GM21423 (cell line): ENCODE data around the gene OR6N2.

ENCODE experiments used
- ATAC-seq: cut with Tn5 transposase; IDR thresholded peaks from one replicate; pipeline ENCODE4 v1.9.1; 2021; ENCODE audit warnings: mild to moderate bottlenecking, moderate library complexity; ENCODE audit not compliant: unreplicated experiment

Gene OR6N2, protein sequence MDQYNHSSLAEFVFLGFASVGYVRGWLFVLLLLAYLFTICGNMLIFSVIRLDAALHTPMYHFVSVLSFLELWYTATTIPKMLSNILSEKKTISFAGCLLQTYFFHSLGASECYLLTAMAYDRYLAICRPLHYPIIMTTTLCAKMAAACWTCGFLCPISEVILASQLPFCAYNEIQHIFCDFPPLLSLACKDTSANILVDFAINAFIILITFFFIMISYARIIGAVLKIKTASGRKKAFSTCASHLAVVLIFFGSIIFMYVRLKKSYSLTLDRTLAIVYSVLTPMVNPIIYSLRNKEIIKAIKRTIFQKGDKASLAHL

DNA sequence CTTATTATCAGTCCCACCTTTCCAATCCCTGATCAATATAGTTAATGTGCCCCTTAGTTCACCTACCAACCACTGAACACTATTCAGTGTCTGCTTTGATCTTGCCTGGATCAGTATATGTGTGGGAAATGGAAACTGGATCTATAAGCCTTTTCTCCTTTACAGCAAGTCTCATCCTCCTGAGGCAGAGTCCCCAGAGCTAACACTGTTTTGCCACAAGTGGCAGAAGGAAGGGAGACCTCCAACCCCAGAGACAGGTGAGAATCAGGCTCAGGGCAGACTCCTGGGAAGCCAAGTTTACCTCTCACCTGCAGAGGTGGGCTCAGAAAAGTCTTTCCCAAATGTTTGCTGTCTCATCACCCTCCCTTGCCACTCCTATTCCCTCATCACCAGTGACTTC is at the start of gene OR6N2:
TSS of gene OR6N2 (minus strand) at position 101 of the 400 bp plus-strand sequence. CDS start 3,569 bp downstream, outside the sequence.
- no peak for ATAC-seq

DNA sequence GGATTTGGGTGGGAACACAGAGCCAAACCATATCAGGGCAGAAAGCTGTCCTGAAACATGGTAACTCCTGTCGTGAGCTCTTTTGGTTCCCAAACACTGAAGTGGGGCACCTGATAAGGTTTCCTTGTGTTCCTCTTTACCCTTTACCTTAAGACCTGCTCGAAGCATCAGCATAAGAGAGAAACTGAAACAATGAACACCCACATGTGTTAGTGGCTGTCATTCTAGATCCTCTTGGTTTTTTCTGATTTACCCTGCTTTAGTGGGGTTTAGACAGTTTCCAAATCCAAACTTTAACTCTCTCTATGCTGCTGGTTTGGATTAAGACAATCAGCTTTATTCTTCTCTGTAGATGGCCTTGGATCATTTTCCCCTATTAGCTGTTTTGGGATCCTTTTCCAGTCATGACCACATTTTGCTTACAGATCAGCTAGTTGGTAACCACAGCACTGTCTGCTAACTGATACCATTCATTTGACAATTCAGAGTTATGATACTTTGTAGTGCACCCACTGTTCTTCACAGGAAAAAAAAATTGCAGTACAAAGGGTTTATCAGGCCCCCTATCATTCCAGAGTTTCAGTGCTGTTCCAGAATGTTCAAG is 49.2 kb upstream of the OR6N2 start:
- ATAC-seq, result peak; percentile 44

DNA sequence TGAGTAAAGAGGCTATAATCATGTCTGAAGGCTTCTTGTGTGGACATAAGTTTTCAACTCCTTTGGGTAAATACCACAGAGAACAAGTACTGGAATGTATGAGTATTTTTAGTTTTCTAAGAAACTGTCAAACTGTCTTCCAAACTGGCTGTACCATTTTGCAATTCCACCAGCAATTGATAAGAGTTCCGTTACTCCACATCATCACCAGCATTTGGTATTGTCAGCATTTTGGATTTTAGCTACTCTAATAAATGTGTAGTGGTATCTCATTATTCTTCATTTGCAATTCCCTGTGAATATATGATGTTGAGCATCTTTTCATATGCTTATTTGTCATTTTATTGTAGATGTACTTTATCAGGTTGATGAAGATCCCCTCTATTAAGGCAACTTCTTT is 40.7 kb upstream of the OR6N2 start:
- ATAC-seq, result no peak

DNA sequence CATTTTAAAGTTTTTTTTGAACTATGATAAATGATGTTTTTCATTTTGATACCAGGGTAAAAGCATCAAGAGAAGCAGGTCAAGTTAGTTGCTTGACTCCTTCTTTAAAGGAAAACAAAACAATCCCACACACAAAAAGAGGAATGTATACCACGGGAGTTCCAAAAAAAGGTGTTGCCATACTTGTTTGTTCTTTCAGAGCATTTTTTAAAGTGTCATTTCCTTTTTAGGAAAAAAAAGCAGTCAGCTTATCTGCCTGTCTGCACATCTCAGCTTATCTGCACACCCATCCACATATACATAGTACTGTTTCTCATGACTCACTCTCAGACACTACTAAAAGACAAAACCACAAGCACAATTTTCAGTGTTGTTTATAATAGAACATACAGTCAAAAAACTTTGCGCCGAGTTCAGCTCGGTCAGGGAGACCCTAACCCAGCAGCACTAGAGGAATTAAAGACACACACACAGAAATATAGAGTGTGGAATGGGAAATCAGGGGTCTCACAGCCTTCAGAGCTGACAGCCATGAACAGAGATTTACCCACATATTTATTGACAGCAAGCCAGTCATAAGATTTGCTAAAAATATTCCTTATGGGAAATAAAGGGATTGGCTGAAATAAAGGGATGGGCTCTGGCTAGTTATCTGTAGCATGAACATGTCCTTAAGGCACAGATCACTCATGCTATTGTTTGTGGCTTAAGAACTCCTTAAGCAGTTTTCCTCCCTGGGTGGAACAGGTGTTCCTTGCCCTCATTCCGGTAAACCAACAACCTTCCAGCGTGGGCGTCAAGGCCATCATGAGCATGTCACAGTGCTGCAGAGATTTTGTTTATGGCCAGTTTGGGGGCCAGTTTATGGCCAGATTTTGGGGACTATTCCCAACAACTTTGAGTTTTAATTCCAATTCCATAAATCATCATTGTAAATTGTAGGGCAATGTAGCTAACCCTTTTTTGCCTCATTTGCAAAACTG is 38.7 kb upstream of the OR6N2 start:
- peak; percentile 72 for ATAC-seq

DNA sequence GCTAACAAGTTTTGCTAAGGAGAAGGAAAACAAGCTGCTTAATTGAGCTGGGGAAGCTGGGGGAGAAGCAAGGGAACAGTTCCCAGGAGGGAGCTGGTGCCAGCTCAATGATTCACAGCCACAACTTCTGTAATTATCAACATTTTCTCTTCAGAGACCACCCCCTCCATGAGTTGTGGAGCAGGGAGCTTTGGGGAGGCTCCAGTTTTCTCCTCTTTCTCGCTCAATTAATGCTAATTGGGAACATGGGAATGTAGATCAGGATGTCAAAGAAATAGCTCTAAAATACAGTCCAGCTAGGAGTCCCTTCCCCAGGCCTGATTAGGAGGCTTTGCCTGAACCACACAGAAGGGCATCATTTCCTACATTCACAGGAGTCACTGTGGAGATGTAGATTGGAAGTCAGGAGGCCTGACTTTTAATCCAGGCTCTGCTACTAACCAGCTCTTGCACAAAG is 38.0 kb upstream of the OR6N2 start:
- no peak for ATAC-seq

DNA sequence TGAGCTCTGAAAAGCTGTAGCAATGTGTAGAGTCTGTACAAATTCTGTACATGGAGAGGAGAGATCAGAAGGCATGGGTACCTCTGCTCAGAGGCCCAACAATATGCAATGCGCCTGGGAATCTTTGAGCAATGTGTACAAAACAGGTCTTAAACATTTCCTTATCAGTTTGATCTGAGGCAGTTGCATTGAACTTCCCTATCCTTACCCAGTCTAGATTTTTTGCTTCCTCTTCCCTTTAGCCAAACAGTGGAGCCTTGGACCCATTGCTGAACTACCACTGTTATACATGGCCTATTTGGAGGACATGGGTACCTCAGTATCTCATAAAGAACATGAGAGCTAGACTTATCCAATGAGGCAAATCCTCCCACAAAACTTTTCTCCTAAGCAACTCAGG is 37.6 kb upstream of the OR6N2 start:
- no peak for ATAC-seq

DNA sequence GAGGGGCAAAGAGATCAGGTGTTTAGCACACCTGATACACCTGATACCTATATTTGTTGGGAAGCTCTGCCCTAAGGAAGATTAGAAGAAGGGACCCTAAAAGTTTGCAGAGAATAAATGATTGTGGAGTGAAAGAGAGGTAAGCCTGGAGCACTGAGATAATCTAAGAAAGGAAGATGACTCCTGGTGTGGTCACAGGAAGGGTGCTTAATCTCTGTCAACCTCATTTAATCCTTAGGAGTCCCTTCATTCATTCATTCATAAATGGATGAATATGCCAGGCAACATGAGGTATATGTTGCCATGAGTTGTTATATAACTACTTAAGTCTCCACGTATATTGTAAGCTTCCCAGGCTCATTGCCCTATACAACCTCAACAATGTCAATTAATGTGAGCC is 34.0 kb upstream of the OR6N2 start:
- ATAC-seq, result no peak

DNA sequence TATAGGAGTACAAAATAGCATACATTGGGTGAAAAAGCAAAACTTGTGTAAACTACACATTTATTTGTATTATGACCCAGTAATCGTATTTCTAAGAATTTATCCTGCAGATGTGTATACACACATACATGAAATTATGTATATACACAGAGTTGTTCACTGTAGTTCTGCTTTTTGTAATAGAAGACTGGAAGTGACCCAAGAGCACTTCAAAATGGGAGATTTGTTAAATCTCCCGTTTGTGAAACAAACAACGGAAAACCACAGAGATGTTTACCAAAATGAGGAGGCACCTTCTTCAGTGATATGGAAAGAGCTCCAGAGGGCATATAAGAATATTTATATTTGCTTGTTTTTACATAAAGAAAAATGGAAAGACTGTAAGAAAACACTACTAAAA is 32.2 kb upstream of the OR6N2 start:
- ATAC-seq, result no peak

DNA sequence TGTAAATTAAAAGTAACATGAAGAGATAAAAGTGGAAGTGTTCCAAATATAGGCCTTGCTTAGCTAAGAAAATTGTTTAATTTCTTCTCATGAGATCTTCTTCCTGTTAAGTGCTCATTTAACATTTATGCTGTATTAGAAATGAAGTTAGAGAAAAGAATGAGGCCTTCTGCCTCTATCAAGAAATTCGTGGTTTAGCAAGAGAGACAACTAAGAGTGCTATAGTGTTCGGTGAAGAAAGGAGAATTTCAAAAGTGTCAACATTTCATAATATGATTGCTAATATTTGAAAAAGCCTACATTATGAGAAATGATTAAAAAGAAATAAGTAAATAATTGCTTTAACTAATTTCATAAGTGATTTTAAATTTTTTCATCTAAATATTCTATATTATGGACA is 31.3 kb upstream of the OR6N2 start:
- ATAC-seq, result no peak

DNA sequence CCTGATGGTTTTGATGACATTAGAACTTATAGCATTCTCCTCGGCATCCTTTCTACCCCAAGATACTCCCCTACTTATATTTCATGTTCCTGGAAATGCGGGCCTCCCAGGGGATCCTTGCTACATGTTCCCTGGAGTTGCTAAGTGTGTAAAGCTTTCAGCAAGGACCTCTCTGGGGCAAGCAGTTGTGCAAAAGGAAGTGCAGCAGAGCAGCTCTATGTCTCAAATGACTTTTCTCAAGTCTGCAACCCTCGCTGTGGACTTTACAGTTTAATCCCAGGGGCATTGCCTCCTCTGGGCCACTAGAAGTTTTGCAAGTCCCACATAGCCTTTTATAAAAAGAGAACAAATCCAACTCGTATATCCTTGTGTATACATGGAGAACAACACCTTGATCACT is 29.3 kb upstream of the OR6N2 start:
- ATAC-seq, result no peak

DNA sequence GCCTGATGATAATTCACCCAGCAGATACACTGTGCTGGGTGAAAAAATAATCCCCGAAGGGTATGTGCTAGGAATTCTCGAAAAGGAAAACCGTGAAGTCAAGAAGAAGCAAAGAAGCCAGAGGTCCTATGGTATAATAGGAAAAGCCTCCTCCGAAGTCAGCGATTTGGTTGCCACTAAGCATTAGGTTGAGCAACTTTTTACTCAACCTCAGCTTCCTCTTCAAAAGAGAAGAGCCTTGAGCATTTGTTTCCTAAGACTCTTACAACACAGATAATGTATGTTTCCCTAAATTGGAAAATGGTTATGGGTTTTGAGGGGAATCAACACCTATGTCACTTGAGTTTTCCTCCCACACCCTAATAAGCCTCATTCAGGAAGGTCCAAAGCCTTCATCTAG is 28.9 kb upstream of the OR6N2 start:
- ATAC-seq, result no peak

DNA sequence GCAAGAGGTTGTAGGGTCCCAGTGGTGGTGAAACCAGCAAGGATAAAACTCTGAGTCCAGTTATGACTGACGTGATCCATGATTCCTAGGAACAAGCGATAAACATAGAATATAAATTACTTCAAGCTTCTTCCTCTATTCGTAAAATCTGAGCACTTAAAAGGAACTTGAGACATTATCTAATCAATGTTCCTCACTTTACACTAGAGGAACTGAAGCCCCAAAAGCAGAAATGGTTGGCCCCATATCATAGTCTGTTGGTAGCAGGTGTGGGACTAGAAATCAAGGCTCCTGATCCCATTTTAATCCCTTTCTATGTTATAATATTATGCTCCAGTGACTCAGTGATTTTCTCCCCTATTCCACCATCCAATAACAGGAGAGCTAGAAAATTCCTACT is 28.3 kb upstream of the OR6N2 start:
- no peak for ATAC-seq

DNA sequence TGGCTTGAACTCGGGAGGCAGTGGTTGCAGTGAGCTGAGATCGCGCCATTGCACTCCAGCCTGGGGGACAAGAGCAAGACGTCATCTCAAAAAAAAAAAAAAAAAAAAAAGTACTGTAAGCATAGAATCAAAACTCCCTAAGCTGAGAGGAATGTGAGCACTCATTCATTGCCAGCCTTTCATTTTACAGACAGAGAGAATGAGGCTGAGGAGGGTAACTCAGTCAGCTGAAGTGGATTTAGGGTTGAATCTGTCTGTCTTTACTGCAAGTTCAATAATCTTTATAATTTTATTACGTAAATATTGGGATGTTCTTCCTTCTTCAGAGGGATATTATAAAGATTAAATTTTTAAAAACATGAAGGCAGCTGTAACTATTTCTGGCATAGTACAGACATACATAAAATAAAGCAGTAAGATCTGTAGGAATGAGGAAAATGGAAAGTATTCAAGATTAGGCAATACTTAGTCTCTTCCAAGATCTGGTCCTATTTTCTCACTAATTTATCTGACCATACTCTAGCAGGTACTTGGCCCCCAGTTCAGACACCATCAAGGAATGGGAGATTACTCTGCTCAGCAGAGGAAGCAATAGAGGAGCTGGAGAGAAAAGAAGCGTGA is 26.0 kb upstream of the OR6N2 start:
- ATAC-seq, result no peak

DNA sequence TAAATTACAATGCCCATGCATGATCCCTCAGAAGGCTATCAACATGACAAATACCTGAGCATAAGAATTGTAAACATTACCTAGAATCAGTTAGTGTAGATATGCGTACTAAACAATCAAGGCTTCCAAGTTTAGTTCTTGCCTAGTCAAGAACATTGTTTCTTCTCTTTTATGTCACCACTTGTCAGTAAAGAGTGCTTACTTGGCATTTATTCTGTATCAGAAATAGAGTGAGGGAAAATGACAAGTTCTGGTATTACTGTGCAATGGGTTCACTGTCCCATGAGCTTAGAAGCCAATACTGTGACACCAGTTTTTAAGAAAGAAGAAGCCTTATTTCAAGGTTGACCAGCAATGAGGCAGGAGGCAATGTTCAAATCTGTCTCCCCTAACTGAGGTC is 22.7 kb upstream of the OR6N2 start:
- no peak for ATAC-seq

DNA sequence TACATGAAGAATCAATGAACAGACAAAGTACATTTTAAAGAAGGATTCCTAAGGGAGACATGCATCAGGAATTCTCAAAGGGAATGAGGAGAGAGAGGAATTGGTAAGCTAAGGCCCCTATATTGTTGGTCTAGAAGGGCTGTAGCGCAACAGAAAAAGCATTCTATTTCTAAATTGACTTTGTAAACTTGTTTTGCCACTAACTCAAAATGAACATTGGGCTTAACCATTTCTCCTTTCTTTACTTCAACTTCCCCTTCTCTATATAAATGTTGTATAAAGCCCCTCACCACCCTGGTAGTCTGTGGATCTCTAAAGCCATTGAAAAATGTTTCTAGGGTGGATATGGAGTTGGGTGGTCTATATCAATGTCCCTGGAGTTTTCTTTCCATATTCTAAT is 20.4 kb upstream of the OR6N2 start:
- ATAC-seq, result no peak

DNA sequence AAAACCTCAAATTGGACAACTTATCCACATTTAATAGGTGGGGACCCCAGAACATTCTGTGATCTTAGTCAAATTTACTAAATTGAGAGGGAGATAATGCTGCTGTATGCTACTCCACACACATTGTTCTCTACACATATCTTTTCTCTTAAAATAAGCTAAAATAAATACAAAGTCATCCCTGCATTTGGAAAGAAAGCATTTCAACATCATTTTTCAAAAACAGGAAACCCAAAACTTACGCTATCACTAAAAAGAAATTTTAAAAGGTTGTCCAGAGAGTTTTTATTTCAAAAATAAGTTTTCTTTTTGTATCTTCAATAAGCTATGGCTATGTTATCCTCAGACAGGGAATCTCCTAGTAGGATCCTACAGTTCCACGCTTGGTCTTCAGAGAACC is 19.5 kb upstream of the OR6N2 start:
- no peak for ATAC-seq

DNA sequence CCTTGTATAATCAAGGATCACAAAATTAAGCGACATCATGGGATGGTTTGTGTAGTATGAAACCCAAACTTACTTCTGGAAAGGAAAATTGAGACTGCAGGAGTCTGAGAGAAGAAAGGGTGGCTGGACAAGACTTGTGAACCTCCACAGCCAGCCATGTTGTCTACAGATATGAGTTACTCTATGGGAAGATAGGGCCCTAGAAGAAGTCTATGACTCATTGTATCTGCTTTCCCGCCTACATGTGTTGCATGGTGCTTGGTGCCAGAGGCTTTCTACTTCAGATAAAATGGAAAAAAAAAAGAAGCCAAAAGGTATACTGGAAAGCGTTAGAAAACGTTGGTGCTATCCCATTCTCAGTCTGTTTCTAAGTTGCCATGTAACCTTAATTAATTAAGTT is 18.7 kb upstream of the OR6N2 start:
- no peak for ATAC-seq

DNA sequence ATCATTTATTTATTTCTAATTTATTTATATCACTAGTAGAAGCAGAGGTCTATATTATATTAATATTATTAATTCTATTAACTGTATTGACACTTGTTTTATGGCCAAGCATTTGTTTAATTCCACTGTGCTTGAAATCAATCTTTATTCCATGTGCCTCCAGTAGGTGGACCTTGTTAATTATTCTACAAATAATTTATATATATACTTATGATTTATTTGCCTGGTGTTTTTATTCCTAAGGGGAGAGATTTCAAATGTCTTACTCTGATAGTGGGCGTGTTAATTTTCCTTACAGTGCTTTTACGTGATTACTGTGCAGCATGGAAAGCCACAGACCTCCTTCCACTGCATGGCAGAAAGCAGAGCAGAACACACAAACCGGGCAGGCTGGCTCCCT is 17.5 kb upstream of the OR6N2 start:
- ATAC-seq, result no peak

DNA sequence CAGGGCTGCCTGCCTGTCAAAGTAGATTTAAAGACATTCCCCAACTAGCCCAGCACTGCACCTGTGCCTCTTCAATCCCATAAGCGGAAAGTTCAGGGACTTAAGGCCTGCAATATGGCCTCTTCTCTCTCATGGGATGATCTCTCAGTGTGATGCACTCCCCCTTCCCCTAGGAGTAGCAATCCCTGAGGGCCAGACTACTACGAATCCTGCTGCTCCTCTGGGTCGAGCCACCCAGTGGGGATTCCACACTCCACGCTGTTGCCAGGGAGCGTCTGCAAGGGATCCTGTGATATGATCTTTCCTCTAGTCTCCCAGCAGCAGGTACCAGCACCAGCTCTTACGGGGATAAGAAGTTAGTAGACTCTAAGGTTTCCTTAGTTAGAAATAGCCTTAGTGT is 13.2 kb upstream of the OR6N2 start:
- no peak for ATAC-seq

DNA sequence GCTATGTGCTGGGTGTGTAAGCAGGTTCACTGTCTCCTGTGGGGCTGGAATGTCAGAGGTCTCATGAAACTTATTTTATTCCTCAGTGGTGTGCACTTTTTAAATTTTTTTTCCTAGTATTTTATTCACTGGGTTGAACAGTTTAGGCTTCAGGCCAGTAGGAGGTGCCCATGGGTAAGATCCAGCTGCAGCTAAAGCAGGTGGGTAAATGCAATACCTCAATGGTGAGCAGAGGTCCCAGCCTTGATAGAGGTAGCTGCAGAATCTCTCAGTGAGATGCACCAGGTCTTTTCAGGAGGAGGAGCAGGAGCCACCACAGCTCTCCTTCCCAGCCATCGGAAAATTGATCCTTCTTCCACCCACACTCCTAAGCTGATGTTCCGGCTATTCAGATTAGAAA is 12.6 kb upstream of the OR6N2 start:
- no peak for ATAC-seq
